ENCODE measurements around the gene PMEL.
"Not testable (repeated sequence)": the region's sequence is repeated elsewhere in the genome, so short reads cannot be mapped to it uniquely, and the experiment has no call there.

PMEL gene

DNA sequence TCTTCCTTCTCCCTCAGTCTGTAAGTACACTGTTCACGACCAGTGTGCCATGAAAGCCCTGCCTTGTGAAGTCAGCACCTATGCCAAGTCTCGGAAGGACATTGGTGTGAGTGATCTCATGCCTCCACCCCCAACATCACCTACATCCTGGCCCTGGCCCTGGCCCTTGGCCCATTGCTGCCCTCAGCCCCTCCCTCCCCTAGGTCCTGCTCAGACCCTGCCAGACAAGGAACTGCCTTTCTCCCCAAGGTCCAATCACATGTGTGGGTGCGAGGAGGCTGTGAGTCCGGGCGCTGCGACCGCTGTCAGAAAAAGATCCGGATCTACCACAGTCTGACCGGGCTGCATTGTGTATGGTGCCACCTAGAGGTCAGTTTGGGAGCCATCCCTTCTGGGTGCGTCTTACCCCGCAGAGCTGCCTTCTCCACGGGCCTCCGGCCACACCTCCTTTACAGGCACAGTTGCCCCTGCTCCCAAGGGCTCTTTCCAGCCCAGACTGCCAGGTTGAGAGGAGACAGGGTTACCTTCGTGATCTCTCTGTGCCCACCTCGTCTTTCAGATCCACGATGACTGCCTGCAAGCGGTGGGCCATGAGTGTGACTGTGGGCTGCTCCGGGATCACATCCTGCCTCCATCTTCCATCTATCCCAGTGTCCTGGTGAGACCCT is 25.6 kb downstream of the PMEL start:
- DNase-seq = peak; percentile 83

DNA sequence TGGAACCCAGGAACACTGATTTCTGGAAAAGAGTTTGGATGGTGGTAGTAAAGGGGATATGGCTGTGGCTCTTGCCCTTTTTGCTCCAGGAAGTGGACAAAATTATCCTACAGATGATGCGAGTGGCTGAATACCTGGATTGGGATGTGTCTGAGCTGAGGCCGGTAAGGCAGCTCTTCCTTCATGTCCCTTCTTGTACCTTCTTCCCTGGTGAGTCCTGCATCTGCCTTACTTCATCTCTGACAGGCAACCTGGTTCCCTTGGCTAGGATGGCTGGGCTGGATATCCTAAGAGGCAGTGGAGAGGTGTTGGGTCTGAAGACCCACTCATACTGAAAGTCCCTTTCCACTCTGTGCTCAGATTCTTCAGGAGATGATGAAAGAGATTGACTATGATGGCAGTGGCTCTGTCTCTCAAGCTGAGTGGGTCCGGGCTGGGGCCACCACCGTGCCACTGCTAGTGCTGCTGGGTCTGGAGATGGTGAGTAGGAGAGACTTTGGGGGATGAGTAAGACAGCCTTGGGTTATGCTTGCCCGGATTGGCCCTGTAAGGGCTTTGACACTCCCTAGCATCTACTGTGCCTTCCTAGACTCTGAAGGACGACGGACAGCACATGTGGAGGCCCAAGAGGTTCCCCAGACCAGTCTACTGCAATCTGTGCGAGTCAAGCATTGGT is 26.9 kb downstream of the PMEL start:
- DNase-seq = no peak

DNA sequence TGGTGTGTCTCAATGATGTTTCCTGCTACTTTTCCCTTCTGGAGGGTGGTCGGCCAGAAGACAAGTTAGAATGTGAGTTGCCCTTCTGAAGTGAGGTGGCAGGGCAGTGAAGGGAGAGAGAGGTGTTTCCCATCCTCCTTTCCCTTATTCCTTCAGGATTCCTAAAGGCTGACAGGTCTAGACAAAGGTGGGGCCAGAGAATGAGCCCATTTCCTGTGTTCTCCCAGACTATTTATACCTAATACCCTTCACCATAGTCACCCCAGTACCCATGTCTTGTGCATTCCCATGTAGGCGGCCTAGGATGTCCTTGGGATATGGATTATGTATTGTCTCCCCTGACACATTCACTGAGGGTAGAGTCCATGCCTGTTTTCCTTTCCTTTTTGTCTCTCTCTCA is 27.9 kb downstream of the PMEL start:
- DNase-seq = no peak

DNA sequence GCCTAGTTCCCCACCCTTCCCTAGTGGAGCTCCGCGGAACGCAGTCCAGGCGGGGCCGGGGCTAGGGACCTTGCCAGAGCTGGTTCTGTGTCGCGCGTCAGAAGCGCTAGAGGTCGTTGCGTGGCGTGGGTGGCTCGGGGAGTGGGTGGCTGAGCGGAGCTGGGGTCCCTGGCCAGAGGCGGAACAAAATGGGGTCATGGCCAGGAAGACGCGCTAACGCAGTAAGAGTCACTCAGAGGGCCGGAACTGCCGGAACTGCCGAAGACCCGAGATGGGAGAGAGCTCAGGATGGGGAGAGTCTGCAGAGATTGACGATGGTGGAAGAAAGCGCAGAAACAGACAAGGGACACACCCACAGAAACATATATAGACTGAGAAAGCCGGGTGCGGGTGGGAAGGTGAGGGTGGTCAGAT is 30.1 kb downstream of the PMEL start:
- DNase-seq = no peak

DNA sequence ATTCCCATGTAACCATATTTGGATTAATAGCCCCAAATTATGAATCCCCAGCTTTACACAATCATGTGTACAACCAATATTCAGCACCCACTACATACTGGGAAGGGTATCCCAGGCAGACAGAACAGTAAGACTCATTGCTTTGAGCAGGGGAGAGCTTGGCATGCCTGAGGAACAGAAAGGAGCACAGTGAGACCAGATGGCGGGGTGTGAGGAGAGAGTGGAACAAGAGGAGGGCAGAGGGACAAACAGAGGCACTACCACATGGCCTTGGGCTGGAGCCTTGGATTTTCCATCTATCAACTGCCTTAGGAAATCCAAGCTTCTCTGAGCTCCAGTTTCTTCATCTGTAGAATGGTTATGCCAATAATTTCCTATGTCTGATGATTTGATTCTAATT is 31.1 kb downstream of the PMEL start:
- no peak for DNase-seq

DNA sequence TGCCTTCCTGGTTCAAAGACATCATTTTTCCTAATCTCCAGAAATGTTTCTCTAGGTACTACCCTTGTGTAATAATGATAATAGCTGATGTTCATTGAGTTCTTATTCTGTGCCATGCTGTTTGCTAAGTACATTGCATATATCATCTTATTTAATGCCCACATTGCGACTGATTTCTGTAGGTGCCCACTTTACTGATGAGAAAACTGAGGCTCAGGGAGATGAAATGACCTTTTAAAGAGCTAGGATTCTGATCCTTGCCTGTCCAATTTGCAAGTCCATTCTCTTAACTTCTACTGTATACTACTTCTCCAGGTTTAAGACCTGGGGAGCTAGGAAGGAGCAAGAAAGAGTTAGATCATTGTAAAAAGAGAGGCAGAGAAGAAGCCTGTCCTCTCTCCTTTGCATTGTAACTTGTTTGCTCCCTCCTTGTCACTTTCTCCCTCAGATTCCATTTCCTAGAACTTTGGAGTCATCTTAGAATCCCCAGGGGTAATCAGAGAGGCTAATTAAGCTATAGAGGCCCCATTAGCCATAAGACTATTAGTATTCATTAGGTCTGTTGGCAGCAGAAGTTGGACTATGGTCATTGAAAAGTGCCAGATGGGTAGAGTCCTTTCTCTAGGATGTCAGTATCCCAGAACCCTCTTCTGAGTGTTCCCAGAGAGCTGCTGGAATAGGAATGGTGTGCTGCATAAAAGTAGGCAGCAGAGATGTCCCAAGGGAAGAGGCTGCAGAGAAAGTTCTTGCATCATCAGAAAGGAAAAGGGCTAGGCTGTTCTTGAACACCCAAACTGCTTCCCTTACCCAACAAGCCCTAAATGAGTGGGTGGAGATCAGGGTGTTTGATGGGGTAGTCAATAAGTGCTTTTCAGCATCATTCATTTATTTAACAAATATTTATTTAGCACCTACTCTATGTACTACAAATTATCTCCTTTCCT is 31.8 kb downstream of the PMEL start:
- DNase-seq = no peak

DNA sequence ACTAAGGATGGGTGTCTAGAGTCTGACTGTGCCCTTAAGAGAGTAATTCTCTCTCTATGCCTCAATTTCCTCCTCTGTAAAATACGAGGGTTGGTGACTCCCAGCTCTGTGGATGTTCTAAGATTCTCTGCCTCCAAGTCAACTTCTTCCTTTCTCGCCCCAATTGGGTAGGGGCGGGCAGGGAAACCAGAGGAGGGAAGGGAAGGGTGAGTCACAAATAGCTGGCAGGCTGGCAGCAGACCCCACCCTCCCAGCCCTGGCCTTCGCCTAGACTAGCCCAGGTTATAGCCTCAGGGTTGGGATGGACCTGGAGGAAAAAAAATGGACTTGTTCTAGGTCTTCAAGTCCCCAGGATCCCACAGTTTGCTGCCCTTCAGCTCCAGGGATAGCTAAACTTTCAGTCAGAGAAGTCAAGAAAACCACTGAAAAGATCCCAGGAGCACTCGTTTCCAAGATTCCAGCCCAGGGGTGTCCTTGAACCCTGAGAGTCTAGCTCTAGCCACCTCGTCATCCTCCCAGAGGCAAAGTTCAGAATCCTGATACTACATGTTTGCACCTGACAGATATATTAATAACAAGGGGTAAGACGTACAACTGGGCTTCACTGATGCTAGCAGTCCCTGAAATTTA is 32.6 kb downstream of the PMEL start:
- no peak for DNase-seq

DNA sequence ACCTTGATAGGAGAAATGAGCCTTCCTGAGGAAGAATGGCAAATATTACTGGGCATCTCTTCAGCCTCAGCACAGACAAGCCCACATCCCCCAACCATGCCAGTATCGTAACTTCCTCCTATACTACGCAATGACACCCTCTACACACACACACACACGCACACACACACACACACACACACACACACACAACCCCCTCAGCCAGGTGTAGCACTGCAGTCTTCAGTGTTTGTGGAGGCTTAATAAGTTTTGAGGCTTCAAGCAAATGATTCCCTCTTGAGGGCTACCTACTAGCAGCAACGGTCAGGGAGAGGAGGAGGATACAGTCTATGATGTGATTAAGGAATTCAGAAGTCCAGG is 33.3 kb downstream of the PMEL start:
- no peak for DNase-seq

DNA sequence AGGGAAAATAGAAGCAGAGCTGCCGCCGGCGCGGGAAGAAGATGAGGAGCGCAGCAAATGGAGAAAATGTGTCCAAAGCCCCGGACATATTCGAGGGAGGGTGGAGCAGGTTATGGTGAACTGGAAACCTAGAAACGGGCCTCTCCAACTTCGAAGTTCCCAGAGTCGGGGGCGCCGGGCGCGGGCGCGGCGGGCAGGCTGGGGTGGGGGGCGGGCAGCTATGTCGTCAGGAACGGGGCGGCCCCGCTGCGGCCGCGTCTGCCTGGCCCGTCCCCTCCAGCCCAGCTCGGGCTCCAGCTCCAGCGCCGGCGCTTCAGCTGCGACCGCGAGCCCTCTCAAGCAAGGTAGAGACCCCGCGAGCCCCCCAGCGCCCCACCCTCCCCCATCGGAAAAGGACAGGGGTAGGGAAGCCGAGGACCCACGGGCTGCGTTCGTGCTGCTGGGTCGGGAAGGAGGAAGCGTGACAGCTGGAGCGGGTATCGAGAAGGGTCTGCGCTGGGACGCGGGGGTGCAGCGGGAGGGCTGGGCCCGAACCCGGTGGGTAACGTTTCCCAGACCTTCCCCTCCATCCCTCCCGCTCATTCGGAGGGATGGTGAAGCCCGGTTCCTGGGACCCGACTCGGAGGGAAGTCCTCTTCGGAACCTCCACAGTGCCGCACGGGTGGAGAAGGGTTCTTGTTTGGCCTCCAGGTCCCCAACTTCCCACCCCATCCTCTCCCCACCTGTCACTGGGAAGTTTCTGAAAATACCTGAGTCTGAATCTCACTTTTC is 33.9 kb downstream of the PMEL start:
- DNase-seq = peak; percentile 30

DNA sequence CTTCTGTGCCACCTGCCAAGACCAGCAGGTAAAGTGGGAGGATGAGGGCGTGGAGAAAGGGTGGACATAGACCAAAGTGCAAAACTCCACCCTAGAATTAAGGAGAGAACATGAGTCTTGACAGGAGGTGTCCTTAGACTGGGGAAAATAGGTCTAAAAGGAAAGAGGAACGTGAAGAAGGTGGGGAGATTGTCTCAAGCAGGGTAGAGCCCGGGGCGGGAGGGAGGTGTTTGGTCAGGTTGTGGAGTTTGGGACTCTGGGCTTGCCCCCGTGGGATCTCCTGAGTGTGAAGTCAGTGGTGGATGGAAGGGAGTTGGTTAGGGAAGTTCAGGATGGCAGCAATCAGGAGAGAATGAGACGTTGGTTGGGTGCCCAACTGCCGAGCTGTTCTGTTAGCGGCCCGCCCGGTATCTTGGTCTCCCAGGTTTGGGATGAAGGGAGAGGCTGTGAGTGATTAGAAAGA is 34.5 kb downstream of the PMEL start:
- no peak for DNase-seq

DNA sequence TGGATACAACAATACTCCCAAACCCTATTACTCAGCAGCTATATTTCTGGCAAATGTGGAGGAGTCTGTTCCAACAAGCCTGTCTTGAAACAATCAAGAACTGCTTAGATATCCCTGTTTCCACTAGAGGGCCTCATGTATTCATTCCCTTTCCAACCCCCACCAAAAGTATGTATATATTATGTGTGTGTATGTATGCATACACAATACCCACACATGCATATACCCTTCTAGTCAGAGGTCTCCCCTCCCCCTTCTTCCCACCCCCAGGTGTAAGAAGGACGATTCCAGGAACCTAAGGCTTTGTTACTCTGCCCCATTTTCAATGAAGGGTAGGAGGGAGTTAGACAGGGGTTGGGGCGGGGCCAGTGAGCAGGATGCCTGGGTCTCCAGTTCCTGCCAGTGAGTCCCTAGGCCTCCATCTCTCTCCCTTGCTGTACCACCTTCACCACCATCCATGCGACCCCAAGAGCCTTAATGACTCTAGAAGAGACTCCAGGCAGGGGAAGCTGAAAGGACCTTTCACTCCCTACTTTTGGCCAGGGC is 35.0 kb downstream of the PMEL start, which contains the start of gene DGKA:
Gene DGKA, plus strand, starts transcription at position 392 of the 546 bp plus-strand sequence. CDS start 5,342 bp downstream, outside the sequence.
- peak; percentile 60 for DNase-seq

DNA sequence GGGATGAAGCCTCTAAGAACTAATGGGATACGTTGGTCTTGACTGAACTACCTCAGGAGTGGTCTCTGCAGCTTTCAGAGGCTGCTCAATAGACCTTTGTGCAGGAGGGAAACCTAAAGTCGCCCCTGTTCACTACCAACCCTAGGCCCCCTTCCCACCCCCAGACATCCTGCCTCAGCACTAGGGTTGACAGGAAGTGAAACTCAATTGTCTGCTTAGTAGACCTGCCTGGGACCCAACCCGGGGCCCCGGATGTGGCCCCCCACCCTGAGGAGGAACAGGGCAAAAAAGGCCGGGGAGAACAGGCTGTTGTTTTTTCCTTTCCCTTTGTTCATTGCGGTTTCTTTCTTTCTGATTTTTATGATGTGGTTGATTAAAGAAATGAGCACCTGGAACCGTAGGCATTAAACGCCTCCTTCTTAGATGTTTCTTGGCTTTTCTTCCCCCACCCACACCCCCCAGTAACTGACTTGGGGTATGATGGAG is 36.5 kb downstream of the PMEL start:
- no peak for DNase-seq

DNA sequence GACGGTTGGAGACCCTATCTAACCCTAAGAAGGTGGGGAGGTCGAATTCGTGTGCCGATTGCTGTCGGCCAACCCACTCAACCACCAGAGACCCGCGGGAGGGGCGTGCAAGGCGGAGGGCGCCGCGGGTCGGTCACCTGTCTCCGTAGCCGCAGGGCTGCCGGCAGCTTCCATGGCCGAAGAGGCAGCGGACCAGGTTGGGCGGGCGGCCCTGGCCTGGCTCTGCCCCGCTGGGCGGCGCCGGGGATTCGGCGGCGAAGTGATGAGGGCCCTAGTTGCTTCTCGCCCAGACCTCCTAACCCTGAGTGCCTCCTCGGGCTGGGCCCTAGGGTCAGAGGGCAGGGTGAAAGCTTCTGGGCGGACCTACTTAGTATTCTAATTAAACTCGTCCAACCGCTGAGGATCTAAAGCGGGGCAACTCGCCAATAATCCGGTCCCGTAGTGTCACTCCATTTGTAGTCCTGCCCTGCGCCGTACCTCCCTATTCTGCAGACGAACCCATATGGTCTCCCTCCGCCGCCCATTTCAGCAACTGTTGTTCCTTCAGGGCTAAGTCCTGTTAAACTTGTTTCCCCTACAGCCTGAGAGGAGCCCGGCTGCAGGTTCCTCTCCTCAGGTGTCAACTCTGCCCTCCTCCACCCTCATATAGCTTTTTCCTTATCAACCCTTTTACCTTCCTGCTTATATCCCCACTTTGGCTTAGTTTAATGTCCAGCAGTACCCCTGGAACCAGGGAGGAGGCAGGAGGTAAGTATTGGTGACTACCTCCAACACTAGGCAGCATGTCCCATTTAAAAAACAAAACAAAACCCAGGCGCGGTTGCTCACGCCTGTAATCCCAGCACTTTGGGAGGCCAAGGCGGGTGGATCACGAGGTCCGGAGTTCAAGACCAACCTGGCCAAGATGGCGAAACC is 38.0 kb downstream of the PMEL start, which contains the start of gene PYM1:
Gene PYM1, minus strand, starts transcription at position 307 of the 915 bp plus-strand sequence. Its CDS starts 133 bp downstream, at position 174.
- peak; percentile 51 for DNase-seq

DNA sequence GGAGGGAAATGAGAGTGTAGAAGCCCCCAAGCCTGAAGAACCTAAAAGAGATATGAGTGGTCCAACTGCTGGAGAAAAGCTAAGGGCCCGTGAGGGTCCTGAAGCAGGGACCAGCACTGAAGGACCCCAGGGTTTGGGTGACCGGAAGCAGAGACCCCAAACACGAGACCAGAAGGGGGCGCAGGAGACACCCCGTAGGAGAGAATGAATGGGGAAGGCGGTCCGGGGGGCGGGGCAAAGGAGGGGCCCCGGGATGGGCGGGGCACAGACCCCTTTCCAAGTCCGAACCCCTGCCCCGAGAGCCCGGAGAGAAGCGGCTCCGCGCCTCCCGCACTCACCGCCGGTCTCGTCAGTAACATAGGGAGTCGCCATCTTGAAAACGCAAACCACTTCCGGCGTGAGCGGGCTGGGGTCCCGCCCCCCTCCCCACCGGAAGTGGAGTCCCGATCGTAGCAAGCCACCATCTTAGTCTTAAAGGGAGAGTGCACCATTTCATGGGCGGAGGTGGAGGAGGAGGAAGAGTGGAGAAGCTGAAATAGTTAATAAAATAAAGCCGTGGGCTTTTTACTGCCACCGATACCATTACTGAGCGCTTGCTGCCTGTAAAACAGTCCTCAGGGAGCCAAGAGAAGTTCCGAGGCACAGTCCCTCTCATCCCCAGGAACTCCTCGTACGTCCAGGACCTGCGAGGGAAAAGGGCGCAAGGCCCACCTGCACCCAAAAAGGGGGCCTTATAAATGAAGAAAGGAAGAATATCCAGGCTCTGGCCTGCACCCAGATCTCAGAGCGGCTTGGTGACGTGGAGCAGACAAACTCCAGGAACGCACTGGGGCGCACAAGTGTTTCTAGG is 38.9 kb downstream of the PMEL start:
- DNase-seq = peak; percentile 92

DNA sequence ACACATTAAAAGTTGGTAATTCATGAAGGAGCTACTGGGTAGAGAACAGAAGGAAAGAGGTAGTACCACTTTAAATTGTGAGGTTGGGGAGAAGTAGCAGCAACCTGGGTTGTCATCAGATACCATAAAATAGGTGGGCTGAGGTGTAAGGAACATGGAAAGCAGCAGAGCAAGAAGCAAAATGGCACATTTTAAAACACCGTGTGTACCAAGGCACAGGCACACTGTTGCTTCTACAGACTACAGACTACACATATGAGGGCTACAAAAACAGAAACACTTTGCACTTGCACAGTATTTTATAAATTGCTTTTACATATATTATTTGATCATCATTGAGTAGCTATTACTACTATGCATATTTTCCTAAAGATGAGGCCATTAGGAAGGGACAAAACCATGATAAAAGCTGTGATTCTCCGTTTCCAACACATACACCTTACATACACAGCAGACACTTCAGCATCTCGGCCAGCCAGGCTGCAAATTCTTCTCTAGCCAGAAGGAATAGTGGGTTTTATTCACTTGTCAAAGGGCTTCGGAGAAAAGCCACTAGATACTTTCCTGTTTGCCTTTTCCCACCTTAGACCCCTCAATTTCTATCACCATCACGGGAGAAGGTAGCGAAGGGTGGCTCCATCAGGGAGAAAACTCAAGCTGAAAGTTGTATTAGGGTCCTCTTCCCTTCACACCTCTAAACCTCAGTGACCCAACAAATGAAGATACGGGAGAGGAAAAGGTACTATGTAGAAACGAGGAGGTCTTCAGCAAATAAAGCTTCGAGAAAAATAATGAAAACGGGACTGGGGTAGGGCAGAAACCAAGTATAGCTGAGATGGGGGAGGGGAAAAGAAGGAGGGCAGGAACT is 39.7 kb downstream of the PMEL start:
- no peak for DNase-seq

DNA sequence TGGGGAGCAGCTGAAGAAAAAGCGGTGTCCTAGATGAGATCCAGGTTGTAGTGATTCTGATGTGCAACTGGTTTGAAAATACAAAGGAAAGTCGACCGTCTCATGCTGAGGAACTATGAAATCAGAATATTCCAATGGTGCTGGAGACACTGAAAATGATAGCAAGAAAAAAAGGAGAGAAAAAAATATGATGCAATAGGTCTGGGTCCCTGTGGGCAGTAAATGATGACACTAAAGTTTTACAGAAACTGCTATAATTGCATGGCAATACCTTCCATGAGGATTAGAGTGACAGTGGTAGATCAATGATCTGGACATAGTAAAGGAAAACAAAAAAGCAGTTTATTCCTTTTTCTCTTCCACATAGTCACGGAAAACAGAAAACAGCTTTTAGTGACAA is 40.5 kb downstream of the PMEL start:
- DNase-seq = no peak

DNA sequence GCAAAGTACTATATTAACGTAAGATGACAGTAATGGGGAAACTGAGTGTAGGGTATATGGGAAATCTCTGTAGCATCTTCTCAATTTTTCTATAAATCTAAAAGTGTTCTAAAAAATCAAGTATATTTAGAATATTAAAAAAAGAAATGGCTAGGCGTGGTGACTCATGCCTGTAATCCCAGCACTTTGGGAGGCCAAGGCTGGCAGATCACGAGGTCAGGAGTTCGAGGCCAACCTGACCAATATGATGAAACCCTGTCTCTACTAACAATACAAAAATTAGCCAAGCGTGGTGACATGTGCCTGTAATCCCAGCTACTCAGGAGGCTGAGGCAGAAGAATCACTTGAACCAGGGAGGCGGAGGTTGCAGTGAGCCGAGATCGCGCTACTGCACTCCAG is 42.2 kb downstream of the PMEL start:
- not testable (repeated sequence) for DNase-seq

DNA sequence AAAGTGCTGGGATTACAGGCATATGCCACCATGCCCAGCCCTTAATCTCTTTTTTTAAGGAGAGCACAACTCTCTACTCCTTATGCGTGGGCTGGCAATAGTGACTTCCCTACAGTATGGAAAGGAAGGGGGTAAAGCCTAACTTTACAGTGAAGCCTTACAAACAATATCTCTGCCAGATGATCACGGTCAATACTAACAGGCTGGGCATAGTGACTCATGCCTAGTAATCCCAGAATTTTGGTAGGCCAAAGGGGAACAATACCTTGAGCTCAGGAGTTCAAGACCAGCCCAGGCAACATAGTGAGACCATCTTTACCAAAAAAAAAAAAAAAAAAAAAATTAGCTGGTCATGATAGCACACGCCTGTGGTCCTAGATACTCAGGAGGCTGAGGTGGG is 43.7 kb downstream of the PMEL start:
- no peak for DNase-seq

Data from NCI-H345 (cell line).